Measurements from ENCODE around the gene CABLES2.

- no peak for TF ChIP-seq CTCF (conservative IDR thresholded peaks at IDR 0.05; ENCODE audit: low read depth, low read length)
- no peak for TF ChIP-seq EZH2phosphoT487 (IDR thresholded peaks at IDR 0.05; ENCODE audit: borderline replicate concordance, low read length)
Measured at GRCh38 chr20:62355878-62356588, 51.1 kb downstream of the CABLES2 start.

All from PC-3 (cell line).